Sigmoid colon (tissue), 7 donors: Measurements from ENCODE around the gene ATXN2. TPM values are rescaled to one million over a fixed set of nuclear protein-coding genes. Genes with fewer than 3 reads are reported as not detected.

ENCODE experiments used
- DNase-seq: peaks from one replicate; pipeline ENCODE4 v3.0.0-alpha.2; 2019
- H3K27ac ChIP-seq, 4 donors: fragments of 200-600 bp; sonication (generic); one replicate each; pipeline ENCODE4 v1.5.1; 2016 to 2019; ENCODE audit warnings: mild to moderate bottlenecking in 1 of 4
- H3K27me3 ChIP-seq, 3 donors: fragments of 200-600 bp; sonication (generic); one replicate each; pipeline ENCODE4 v1.5.1; 2019; ENCODE audit warnings: mild to moderate bottlenecking in 1 of 3
- H3K36me3 ChIP-seq, 4 donors: fragments of 200-600 bp; sonication (generic); one replicate each; pipeline ENCODE4 v1.5.1; 2016 to 2019
- H3K4me1 ChIP-seq, 4 donors: fragments of 200-600 bp; sonication (generic); one replicate each; pipeline ENCODE4 v1.5.1; 2017 to 2019
- H3K4me3 ChIP-seq, 4 donors: fragments of 200-600 bp; sonication (generic); one replicate each; pipeline ENCODE4 v1.5.1; 2017 to 2019; ENCODE audit warnings: mild to moderate bottlenecking in 2 of 4, moderate library complexity in 1 of 4
- H3K9me3 ChIP-seq, 4 donors: fragments of 200-600 bp in 3 of 4; sonication (generic) in 3 of 4; one replicate each; pipeline versions ENCODE4 v1.5.1 to v1.6.1; 2013 to 2019
- EP300 ChIP-seq, 4 donors: sonication (generic); formaldehyde crosslinking; IDR thresholded peaks; one replicate each; pipeline ENCODE4 v1.6.1; 2017; ENCODE audit warnings: antibody characterized with exemption in 4 of 4
- POLR2A ChIP-seq, 2 donors: fragments of 450-650 bp; IDR thresholded peaks; one replicate each; pipeline ENCODE4 v1.6.1; 2016; ENCODE audit warnings: antibody characterized with exemption in 2 of 2, mild to moderate bottlenecking in 2 of 2, moderate library complexity in 2 of 2
- POLR2AphosphoS5 ChIP-seq, 4 donors: sonication (generic); formaldehyde crosslinking; IDR thresholded peaks; one replicate each; pipeline ENCODE4 v1.6.1; 2017; ENCODE audit warnings: antibody characterized with exemption in 4 of 4
- WGBS, 2 donors: extraction: QIAGEN DNeasy Blood & Tissue Kit; methylation state at CpG; one replicate each; pipeline ENCODE4 v1.1.7; 2013; 5-methylcytosine and 5-hydroxymethylcytosine counted together
- intact Hi-C: fragments of 100-400 bp; cut with DNase I; formaldehyde crosslinking; loops from one replicate; pipeline ENCODE4 v1.15.1; 2023
- polyA plus RNA-seq, 3 donors: library from polyadenylated mRNA; stranded (reverse); fragments of 200-250 nt; gene quantifications; one replicate each; pipeline ENCODE4 v1.2.3, GENCODE V29; 2013
- total RNA-seq, 4 donors: library from RNA; depleted of rRNA; stranded (reverse); fragments of >200 nt; gene quantifications; one replicate each; pipeline ENCODE4 v1.1.0, GENCODE V29; 2016
- TF ChIP-seq, protein P1 (sequence below), 4 experiments: fragments of 450-650 bp in 3 of 4; fragments of 200-600 bp in 1 of 4; IDR thresholded peaks; one replicate each; pipeline ENCODE4 v1.5.1; 2016 to 2019; ENCODE audit warnings: antibody characterized with exemption in 4 of 4, mild to moderate bottlenecking in 3 of 4, moderate library complexity in 2 of 4
- donor health status: healthy with polysubstance abuse.
- donor health status: Bipolar disorder and iron deficiency.
- donor health status: healthy.

ATXN2 gene
- total and polyA plus RNA-seq, 7 donors = 6.5 to 119 (median 42.5) TPM

DNA sequence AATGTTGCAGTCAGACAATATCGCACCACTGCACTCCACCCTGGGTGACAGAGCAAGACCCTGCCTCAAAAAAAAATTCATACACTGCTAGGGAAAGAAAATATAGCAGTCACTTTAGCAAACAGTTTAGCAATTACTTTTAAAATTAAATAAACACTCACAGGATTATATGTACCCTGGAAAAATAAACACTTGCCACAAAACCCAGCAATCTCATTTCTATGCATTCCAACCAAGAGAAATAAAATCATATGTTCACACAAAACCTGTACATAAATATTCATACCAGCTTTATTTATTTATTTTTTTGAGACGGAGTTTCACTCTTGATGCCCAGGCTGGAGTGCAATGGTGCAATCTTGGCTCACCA is 20.2 kb downstream of the ATXN2 start:
- Histone ChIP-seq H3K9me3 (no peaks in the 10 kb centered on the region), H3K4me3 (no peak overlapping the region), H3K36me3 (no peaks in the 10 kb centered on the region), H3K27ac (no peak overlapping the region), H3K27me3 (no peaks in the 10 kb centered on the region), H3K4me1 (peaks cover 0 to 41% (median 30%) of the 10 kb centered on the region in 4 donors)
- no peak for TF ChIP-seq POLR2A (IDR thresholded peaks at IDR 0.05)
- TF ChIP-seq, protein P1, sequence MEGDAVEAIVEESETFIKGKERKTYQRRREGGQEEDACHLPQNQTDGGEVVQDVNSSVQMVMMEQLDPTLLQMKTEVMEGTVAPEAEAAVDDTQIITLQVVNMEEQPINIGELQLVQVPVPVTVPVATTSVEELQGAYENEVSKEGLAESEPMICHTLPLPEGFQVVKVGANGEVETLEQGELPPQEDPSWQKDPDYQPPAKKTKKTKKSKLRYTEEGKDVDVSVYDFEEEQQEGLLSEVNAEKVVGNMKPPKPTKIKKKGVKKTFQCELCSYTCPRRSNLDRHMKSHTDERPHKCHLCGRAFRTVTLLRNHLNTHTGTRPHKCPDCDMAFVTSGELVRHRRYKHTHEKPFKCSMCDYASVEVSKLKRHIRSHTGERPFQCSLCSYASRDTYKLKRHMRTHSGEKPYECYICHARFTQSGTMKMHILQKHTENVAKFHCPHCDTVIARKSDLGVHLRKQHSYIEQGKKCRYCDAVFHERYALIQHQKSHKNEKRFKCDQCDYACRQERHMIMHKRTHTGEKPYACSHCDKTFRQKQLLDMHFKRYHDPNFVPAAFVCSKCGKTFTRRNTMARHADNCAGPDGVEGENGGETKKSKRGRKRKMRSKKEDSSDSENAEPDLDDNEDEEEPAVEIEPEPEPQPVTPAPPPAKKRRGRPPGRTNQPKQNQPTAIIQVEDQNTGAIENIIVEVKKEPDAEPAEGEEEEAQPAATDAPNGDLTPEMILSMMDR (IDR thresholded peaks at IDR 0.05) = no peak
- no peak for TF ChIP-seq EP300 (IDR thresholded peaks at IDR 0.05)
- TF ChIP-seq POLR2AphosphoS5 (IDR thresholded peaks at IDR 0.05) = no peak
- intact Hi-C loops = no loop called here
- no peak for DNase-seq
- WGBS, 2 donors = 86 to 92% methylated on average over 2 of the region's 2 CpGs

DNA sequence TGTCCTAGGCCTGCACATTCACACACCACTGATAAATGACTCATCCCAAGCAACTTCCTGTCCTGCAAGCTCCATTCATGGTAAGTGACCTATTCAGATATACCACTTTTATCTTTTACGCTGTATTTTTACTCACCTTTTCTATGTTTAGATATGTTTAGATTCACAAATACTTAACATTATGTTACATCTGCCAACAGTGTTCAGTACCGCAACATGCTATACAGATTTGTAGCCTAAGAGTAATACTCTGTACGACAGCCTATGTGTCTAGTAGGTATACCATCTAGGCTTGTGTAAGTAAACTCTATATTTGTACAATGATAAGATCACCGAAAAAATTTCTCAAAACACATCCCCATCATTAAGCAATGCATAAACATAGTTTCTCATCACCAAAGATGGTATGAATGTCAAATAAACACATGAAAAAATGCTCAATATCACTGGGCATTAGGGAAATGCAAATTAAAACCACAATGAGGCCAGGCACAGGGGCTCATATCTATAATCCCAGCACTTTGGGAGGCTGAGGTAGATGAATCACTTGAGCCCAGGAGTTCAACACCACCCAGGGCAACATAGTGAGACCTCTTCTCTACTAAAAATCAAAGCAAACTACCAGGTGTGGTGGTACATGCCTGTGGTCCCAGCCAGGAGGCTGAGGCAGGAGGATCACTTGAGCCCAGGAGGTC is 20.7 kb downstream of the ATXN2 start:
- intact Hi-C loops = no loop called here
- no peak for DNase-seq
- Histone ChIP-seq H3K27me3 (no peaks in the 10 kb centered on the region), H3K27ac (no peak overlapping the region), H3K4me3 (no peak overlapping the region), H3K36me3 (no peaks in the 10 kb centered on the region), H3K9me3 (no peaks in the 10 kb centered on the region), H3K4me1 (peaks cover 0 to 44% (median 32%) of the 10 kb centered on the region in 4 donors)
- 72 to 85% methylated on average over 4 of the region's 4 CpGs for WGBS, 2 donors
- TF ChIP-seq POLR2A (IDR thresholded peaks at IDR 0.05) = no peak
- TF ChIP-seq, protein P1 (IDR thresholded peaks at IDR 0.05) = no peak
- no peak for TF ChIP-seq POLR2AphosphoS5 (IDR thresholded peaks at IDR 0.05)
- no peak for TF ChIP-seq EP300 (IDR thresholded peaks at IDR 0.05)

DNA sequence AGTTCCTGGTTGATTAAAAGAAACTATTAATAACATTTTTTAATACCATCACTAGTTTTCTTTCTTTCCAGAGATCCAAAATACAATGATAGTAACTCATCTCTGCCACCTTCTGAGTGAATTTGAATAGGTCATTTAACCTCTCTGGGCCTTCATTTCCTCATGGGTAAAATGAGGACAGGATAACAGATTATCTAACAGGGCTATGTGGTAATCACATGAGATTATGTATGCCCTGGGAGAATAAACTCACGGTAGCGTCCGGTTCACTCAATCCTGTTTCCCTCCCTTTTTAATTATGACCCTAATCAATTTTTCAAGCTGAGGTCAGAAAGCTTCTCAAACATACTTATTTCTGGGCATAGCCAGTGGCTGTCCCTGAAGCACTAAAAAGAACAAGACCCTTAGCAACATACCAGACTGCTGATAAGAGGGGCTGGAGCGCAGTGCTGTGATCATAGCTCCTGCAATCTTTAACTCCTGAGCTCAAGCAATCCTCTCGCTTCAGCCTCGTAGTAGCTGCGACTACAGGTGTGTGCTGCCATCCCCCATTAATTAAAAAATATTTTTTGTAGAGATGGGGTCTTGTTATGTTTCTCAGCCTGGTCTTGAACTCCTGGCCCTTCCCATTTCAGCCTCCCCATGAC is 24.2 kb downstream of the ATXN2 start:
- peaks cover 0 to 46% (median 34%) of the 10 kb centered on the region in 4 donors for H3K4me1 ChIP-seq
- H3K36me3 ChIP-seq = no peaks in the 10 kb centered on the region
- no peaks in the 10 kb centered on the region for H3K27me3 ChIP-seq
- no peak for DNase-seq
- no peak overlapping the region for H3K27ac ChIP-seq
- intact Hi-C loops = no loop called here
- no peaks in the 10 kb centered on the region for H3K9me3 ChIP-seq
- no peak overlapping the region for H3K4me3 ChIP-seq
- 80 to 83% methylated on average over 7 of the region's 7 CpGs for WGBS, 2 donors
- TF ChIP-seq POLR2A (IDR thresholded peaks at IDR 0.05) = no peak
- no peak for TF ChIP-seq EP300 (IDR thresholded peaks at IDR 0.05)
- no peak for TF ChIP-seq POLR2AphosphoS5 (IDR thresholded peaks at IDR 0.05)
- TF ChIP-seq, protein P1 (IDR thresholded peaks at IDR 0.05) = no peak

DNA sequence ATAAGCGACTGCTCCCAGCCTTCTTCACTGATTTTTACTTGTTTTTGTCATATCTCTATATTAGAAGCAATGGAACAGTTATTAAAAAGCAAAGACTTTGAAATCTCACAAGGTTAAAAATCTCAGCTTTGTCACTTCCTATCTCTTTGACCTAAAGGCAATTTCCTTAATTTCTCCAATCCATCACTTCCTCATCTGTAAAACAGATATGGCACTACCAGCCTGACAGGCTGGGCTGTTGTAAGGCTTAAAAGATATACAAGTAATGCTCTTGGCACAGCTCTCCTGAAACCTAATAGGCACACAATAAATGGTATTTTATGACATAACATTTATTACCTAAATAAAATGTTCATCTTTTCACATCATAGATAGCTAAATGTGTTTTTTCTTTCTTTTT is 25.6 kb downstream of the ATXN2 start:
- intact Hi-C loops = no loop called here
- Histone ChIP-seq H3K4me3 (no peak overlapping the region), H3K4me1 (peaks cover 0 to 55% (median 37%) of the 10 kb centered on the region in 4 donors), H3K27me3 (no peaks in the 10 kb centered on the region), H3K27ac (no peak overlapping the region), H3K9me3 (no peaks in the 10 kb centered on the region), H3K36me3 (no peaks in the 10 kb centered on the region)
- TF ChIP-seq POLR2A (IDR thresholded peaks at IDR 0.05) (no peak), EP300 (IDR thresholded peaks at IDR 0.05) (no peak), POLR2AphosphoS5 (IDR thresholded peaks at IDR 0.05) (no peak)
- TF ChIP-seq, protein P1 (IDR thresholded peaks at IDR 0.05) = no peak
- no peak for DNase-seq
- WGBS, 2 donors = 95 to 98% methylated on average over 1 of the region's 1 CpG
